K562 (cell line): ENCODE measurements around the gene ATRIP. TPM values are rescaled to one million over a fixed set of nuclear protein-coding genes. Genes with fewer than 3 reads are reported as not detected.

Source experiments
- CTBP1 ChIP-seq: fragments of 450-650 bp; IDR thresholded peaks from 2 replicates; pipeline ENCODE4 v1.6.1; 2016; ENCODE audit warnings: borderline replicate concordance
- FOXK2 ChIP-seq, 2 experiments: fragments of 450-650 bp; IDR thresholded peaks in 1 of 2; conservative IDR thresholded peaks in 1 of 2; 2 replicates each; pipeline ENCODE4 v1.6.1; 2016; ENCODE audit warnings: low read depth in 2 of 2, mild to moderate bottlenecking in 1 of 2
- GABPA ChIP-seq: fragments of 200-800 bp; sonication (Bioruptor generic); conservative IDR thresholded peaks from 2 replicates; pipeline ENCODE4 v1.6.1; 2016; ENCODE audit warnings: low read depth, missing genetic modification characterization, missing compliant biosample characterization
- ID3 ChIP-seq, 2 experiments: fragments of 250-450 bp in 1 of 2; fragments of 450-650 bp in 1 of 2; sonication (Bioruptor Pico) in 1 of 2; IDR thresholded peaks; 2 replicates each; pipeline versions ENCODE4 v1.6.1 to v1.8.0; 2016 to 2021; ENCODE audit warnings: mild to moderate bottlenecking in 2 of 2, moderate library complexity in 2 of 2, missing compliant biosample characterization in 1 of 2, missing genetic modification characterization in 1 of 2
- ILK ChIP-seq: fragments of 450-650 bp; IDR thresholded peaks from 2 replicates; pipeline ENCODE4 v1.6.1; 2016; ENCODE audit warnings: missing genetic modification characterization, low read depth, mild to moderate bottlenecking, missing compliant biosample characterization, moderate library complexity, borderline replicate concordance
- MAFK ChIP-seq: IDR thresholded peaks from 2 replicates; pipeline ENCODE4 v1.6.1; 2011; ENCODE audit warnings: low read length, improper control_type of control experiment
- NFE2L1 ChIP-seq: fragments of 450-650 bp; IDR thresholded peaks from 2 replicates; pipeline ENCODE4 v1.6.1; 2016; ENCODE audit warnings: missing genetic modification characterization, low read depth, mild to moderate bottlenecking, missing compliant biosample characterization, moderate library complexity, borderline replicate concordance
- NFIC ChIP-seq: fragments of 450-650 bp; IDR thresholded peaks from 2 replicates; pipeline ENCODE4 v1.6.1; 2017; ENCODE audit warnings: mild to moderate bottlenecking, inconsistent platforms
- POLR2G ChIP-seq: fragments of 200-400 bp; formaldehyde crosslinking; IDR thresholded peaks from 2 replicates; pipeline ENCODE4 v1.6.1; 2017; ENCODE audit warnings: low read depth, mild to moderate bottlenecking, antibody characterized with exemption, low read length, moderate library complexity
- RCOR1 ChIP-seq, 2 experiments: IDR thresholded peaks; 2 replicates each; pipeline ENCODE4 v1.6.1; 2012; ENCODE audit warnings: low read depth in 2 of 2, low read length in 2 of 2, borderline replicate concordance in 1 of 2, improper control_type of control experiment in 1 of 2
- SMAD2 ChIP-seq: fragments of 150-350 bp; IDR thresholded peaks from 2 replicates; pipeline ENCODE4 v1.6.1; 2014; ENCODE audit warnings: low read depth, mild to moderate bottlenecking, low read length
- SMAD4 ChIP-seq: fragments of 250-450 bp; sonication (Bioruptor Pico); conservative IDR thresholded peaks from 2 replicates; pipeline ENCODE4 v1.8.0; 2021; ENCODE audit warnings: inconsistent platforms, mild to moderate bottlenecking, moderate library complexity
- STAT5A ChIP-seq: IDR thresholded peaks from 2 replicates; pipeline ENCODE4 v1.6.1; 2012; ENCODE audit warnings: low read length, inconsistent platforms, borderline replicate concordance
- TFAM ChIP-seq: fragments of 250-450 bp; sonication (Bioruptor Pico); conservative IDR thresholded peaks from 2 replicates; pipeline ENCODE4 v1.5.0; 2021; ENCODE audit warnings: mild to moderate bottlenecking, moderate library complexity
- XRCC4 ChIP-seq: IDR thresholded peaks from one replicate; pipeline ENCODE4 v1.6.1; 2011; ENCODE audit not compliant: insufficient read depth, insufficient read length; ENCODE audit errors: extremely low read depth
- ZBTB11 ChIP-seq, 3 experiments: fragments of 200-800 bp in 1 of 3; fragments of 250-450 bp in 1 of 3; fragments of 450-650 bp in 1 of 3; sonication (Bioruptor Pico) in 1 of 3; sonication (Bioruptor generic) in 1 of 3; formaldehyde crosslinking in 1 of 3; IDR thresholded peaks; 2 replicates each; pipeline versions ENCODE4 v1.6.1 to v1.8.0; 2016 to 2022; ENCODE audit warnings: mild to moderate bottlenecking in 2 of 3, missing genetic modification characterization in 2 of 3, missing compliant biosample characterization in 1 of 3, moderate library complexity in 1 of 3
- ZC3H8 ChIP-seq: fragments of 450-650 bp; IDR thresholded peaks from 2 replicates; pipeline ENCODE4 v1.6.1; 2017
- ZFX ChIP-seq: sonication (generic); formaldehyde crosslinking; IDR thresholded peaks from 2 replicates; pipeline ENCODE4 v1.8.0; 2022; ENCODE audit warnings: mild to moderate bottlenecking, missing genetic modification reagents, moderate library complexity
- polyA plus RNA-seq, 8 experiments: library from polyadenylated mRNA; depleted of rRNA in 4 of 8; stranded (reverse) in 5 of 8; unstranded in 3 of 8; fragments of >200 nt; fragmentation: Nextera tagmentation in 2 of 8; fragmentation: Illumina TruSeq in 1 of 8; extraction: Ambion mirVana in 2 of 8; extraction: Trizol in 1 of 8; gene quantifications; 2 replicates each; pipeline versions ENCODE4 v1.2.1 to v1.2.3, GENCODE V29; 2011 to 2014; ENCODE audit warnings: inconsistent platforms in 1 of 8, missing spikeins in 1 of 8
- total RNA-seq, 7 experiments: library from RNA; depleted of rRNA in 6 of 7; stranded (reverse); fragments of >200 nt in 6 of 7; fragmentation: Illumina TruSeq in 2 of 7; extraction: Trizol in 2 of 7; gene quantifications; 2 replicates each; pipeline versions ENCODE4 v1.2.1 to v1.2.3, GENCODE V29; 2011 to 2021; ENCODE audit warnings: low replicate concordance in 1 of 7
- TF ChIP-seq, protein P1 (sequence below), 3 experiments: IDR thresholded peaks in 2 of 3; conservative IDR thresholded peaks in 1 of 3; 2 replicates each; pipeline ENCODE4 v1.5.1; 2011 to 2012; ENCODE audit warnings: low read length in 3 of 3, mild to moderate bottlenecking in 3 of 3, control low read depth in 2 of 3, improper control_type of control experiment in 1 of 3, inconsistent platforms in 1 of 3, low read depth in 1 of 3, mixed read lengths in 1 of 3, moderate library complexity in 1 of 3; ENCODE audit not compliant: insufficient read depth in 2 of 3

The ATRIP gene
- total and polyA plus RNA-seq, 9 of the 15 experiments (the other 6 are each of a cell fraction or from before 2014, with no cell fraction given): 1.7 to 15.7 (median 10.5) TPM

DNA sequence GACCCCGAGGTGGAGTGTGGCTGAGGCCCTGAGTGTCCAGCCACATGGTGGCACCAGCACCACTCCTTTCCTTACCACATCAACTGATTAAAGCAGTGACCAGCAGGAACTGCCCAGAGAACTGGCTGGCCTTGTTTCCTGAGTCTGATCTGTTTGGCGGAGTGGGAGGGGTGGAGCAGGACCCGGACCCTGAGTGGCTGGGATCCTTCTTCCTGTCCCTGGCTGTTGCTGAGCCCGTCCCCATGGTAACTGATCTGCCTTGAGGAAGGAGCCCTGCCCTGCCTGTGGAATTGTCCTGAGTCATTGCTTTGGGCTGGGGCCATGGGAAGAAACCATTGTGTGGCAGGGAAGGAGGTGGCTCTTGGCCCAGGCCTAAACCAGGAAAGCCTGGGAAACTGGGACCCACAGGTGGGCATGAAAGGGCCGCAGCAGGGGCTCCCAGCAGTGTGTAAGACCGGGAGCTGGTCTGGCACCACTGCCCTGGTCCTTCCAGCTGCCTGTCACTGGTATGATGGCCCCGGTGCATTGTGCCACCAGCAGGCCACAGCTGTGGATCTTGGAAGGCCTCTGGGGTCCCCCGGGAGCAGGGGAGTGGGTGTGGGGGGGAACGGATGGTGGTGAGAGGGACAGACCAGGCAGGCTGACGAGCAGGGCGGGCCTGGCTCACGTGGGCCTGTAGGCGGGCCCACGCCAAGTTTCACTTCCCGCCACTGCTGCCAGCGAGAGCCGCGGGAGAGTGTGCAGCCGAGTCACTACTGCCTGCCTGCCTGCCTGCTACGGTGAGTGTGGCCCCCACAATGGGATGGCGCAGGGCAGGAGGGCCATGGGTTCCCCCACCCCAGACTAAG lies 19.2 kb downstream of the ATRIP start (continued):
- TF ChIP-seq POLR2G (peak; percentile 51; the same call in 1 of the 2 replicates), SMAD2 (no peak), MAFK (peak; percentile 76; the same call in 1 of the 2 replicates), NFE2L1 (peak; percentile 20; the same call in 1 of the 2 replicates), ZC3H8 (no peak), XRCC4 (no peak), ZFX (CRISPR knock-in tag) (peak; percentile 64), ILK (tag) (no peak), SMAD4 (CRISPR knock-in tag) (no peak), ID3 (CRISPR knock-in tag; IDR thresholded peaks at IDR 0.05) (no peak), ID3 (tag; IDR thresholded peaks at IDR 0.05) (no peak), GABPA (tag) (peak; percentile 55; the same call in 1 of the 2 replicates), ZBTB11 (CRISPR knock-in tag; IDR thresholded peaks at IDR 0.05) (peak in 1 of 3 experiments; percentile 34; a peak in 1 of 6 replicates), CTBP1 (peak; percentile 82), STAT5A (no peak), NFIC (peak; percentile 68), TFAM (CRISPR knock-in tag) (no peak), RCOR1 (IDR thresholded peaks at IDR 0.05; ENCODE audit: borderline replicate concordance in 1 of 2, low read depth in 2 of 2, low read length in 2 of 2) (peak in 1 of 2 experiments; percentile 72; a peak in 1 of 4 replicates), FOXK2 (conservative IDR thresholded peaks at IDR 0.05 in 1 of 2, IDR thresholded peaks at IDR 0.05 in 1 of 2; ENCODE audit: low read depth in 2 of 2) (peak; percentile 45 to 86; a peak in 3 of 4 replicates)
- TF ChIP-seq, protein P1, sequence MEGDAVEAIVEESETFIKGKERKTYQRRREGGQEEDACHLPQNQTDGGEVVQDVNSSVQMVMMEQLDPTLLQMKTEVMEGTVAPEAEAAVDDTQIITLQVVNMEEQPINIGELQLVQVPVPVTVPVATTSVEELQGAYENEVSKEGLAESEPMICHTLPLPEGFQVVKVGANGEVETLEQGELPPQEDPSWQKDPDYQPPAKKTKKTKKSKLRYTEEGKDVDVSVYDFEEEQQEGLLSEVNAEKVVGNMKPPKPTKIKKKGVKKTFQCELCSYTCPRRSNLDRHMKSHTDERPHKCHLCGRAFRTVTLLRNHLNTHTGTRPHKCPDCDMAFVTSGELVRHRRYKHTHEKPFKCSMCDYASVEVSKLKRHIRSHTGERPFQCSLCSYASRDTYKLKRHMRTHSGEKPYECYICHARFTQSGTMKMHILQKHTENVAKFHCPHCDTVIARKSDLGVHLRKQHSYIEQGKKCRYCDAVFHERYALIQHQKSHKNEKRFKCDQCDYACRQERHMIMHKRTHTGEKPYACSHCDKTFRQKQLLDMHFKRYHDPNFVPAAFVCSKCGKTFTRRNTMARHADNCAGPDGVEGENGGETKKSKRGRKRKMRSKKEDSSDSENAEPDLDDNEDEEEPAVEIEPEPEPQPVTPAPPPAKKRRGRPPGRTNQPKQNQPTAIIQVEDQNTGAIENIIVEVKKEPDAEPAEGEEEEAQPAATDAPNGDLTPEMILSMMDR (IDR thresholded peaks at IDR 0.05 in 2 of 3, conservative IDR thresholded peaks at IDR 0.05 in 1 of 3; ENCODE audit: insufficient read depth in 2 of 3, low read depth in 1 of 3, low read length in 3 of 3): peak; percentile 57 to 62 (median 60)
